GM18861 (cell line): ENCODE results near the gene ROBO2.

Experiments used
- ATAC-seq: cut with Tn5 transposase; IDR thresholded peaks from one replicate; pipeline ENCODE4 v1.9.1; 2021; ENCODE audit not compliant: unreplicated experiment

Gene ROBO2

GRCh38 chr3:77549034-77549433, 509.1 kb downstream of the ROBO2 start:
- ATAC-seq: no peak

- ATAC-seq: no peak
Measured at GRCh38 chr3:77553240-77553639, 513.3 kb downstream of the ROBO2 start.

- no peak for ATAC-seq
Measured at GRCh38 chr3:77562089-77562488, 522.2 kb downstream of the ROBO2 start.

- ATAC-seq: no peak
Measured at GRCh38 chr3:77563012-77563411, 523.1 kb downstream of the ROBO2 start.

GRCh38 chr3:77566055-77566454, 526.2 kb downstream of the ROBO2 start:
- no peak for ATAC-seq

- ATAC-seq: no peak
Measured at GRCh38 chr3:77571971-77572715, 532.2 kb downstream of the ROBO2 start.

GRCh38 chr3:77577264-77577663, 537.4 kb downstream of the ROBO2 start:
- ATAC-seq: no peak

- ATAC-seq: no peak
Measured at GRCh38 chr3:77586216-77586615, 546.3 kb downstream of the ROBO2 start.

GRCh38 chr3:77588863-77589262, 549.0 kb downstream of the ROBO2 start:
- ATAC-seq: no peak

- ATAC-seq: no peak
Measured at GRCh38 chr3:77590191-77590590, 550.3 kb downstream of the ROBO2 start.

GRCh38 chr3:77595371-77595870, 555.5 kb downstream of the ROBO2 start:
- ATAC-seq: no peak

- no peak for ATAC-seq
Measured at GRCh38 chr3:77599948-77600347, 560.0 kb downstream of the ROBO2 start.

- no peak for ATAC-seq
Measured at GRCh38 chr3:77601823-77602415, 562.0 kb downstream of the ROBO2 start.

- ATAC-seq: no peak
Measured at GRCh38 chr3:77602722-77603121, 562.8 kb downstream of the ROBO2 start.

GRCh38 chr3:77605308-77605707, 565.4 kb downstream of the ROBO2 start:
- ATAC-seq: no peak

GRCh38 chr3:77605865-77606264, 566.0 kb downstream of the ROBO2 start:
- no peak for ATAC-seq

- ATAC-seq: no peak
Measured at GRCh38 chr3:77606372-77606771, 566.5 kb downstream of the ROBO2 start.

GRCh38 chr3:77618686-77619085, 578.8 kb downstream of the ROBO2 start:
- ATAC-seq: no peak

GRCh38 chr3:77620009-77620408, 580.1 kb downstream of the ROBO2 start:
- ATAC-seq: no peak

GRCh38 chr3:77623500-77623899, 583.6 kb downstream of the ROBO2 start:
- no peak for ATAC-seq

- ATAC-seq: no peak
Measured at GRCh38 chr3:77626157-77626556, 586.3 kb downstream of the ROBO2 start.

GRCh38 chr3:77648214-77648613, 608.3 kb downstream of the ROBO2 start:
- ATAC-seq: no peak

GRCh38 chr3:77648664-77649063, 608.8 kb downstream of the ROBO2 start:
- ATAC-seq: no peak
